Fibroblast of lung (primary cell): ENCODE results near the gene FBXL13. TPM values are rescaled to one million over a fixed set of nuclear protein-coding genes. Genes with fewer than 3 reads are reported as not detected.
"Not testable (repeated sequence)": the region's sequence is repeated elsewhere in the genome, so short reads cannot be mapped to it uniquely, and the experiment has no call there.

ENCODE experiments used
- DNase-seq, 2 donors: peaks; one replicate each; pipeline versions ENCODE4 v3.0.0 to v3.0.0-alpha.2; 2010; ENCODE audit warnings: low read depth in 2 of 2
- H2AFZ ChIP-seq: 2 replicates; pipeline ENCODE4 v1.5.1; 2012; ENCODE audit warnings: low read length, control low read depth, inconsistent platforms
- H3K27ac ChIP-seq: 2 replicates; pipeline ENCODE4 v1.5.1; 2011; ENCODE audit warnings: low read length, control low read depth; ENCODE audit not compliant: insufficient read depth
- H3K27me3 ChIP-seq: 2 replicates; pipeline ENCODE4 v1.5.1; 2011; ENCODE audit warnings: mild to moderate bottlenecking, low read length; ENCODE audit not compliant: control insufficient read depth, insufficient read depth
- H3K36me3 ChIP-seq: 2 replicates; pipeline ENCODE4 v1.5.1; 2011; ENCODE audit warnings: low read length; ENCODE audit not compliant: control insufficient read depth, insufficient read depth
- H3K4me1 ChIP-seq: 2 replicates; pipeline ENCODE4 v1.5.1; 2011; ENCODE audit warnings: low read length; ENCODE audit not compliant: control insufficient read depth, insufficient read depth; ENCODE audit errors: extremely low read depth
- H3K4me2 ChIP-seq: 2 replicates; pipeline ENCODE4 v1.5.1; 2011; ENCODE audit warnings: low read length, control low read depth; ENCODE audit not compliant: insufficient read depth; ENCODE audit errors: extremely low read depth
- H3K4me3 ChIP-seq, 4 experiments: fragments of 200-600 bp in 1 of 4; sonication (generic) in 1 of 4; replicated peaks in 1 of 4; 2 replicates each; pipeline ENCODE4 v1.5.1; 2011 to 2016; ENCODE audit warnings: low read length in 4 of 4, low read depth in 3 of 4, mild to moderate bottlenecking in 3 of 4, control low read depth in 2 of 4, inconsistent platforms in 1 of 4, mixed read lengths in 1 of 4; ENCODE audit not compliant: insufficient read depth in 1 of 4; ENCODE audit errors: control extremely low read depth in 1 of 4
- H3K79me2 ChIP-seq: 2 replicates; pipeline ENCODE4 v1.5.1; 2012; ENCODE audit warnings: mild to moderate bottlenecking, low read length, inconsistent platforms; ENCODE audit not compliant: control insufficient read depth, insufficient read depth
- H3K9ac ChIP-seq: 2 replicates; pipeline ENCODE4 v1.5.1; 2011; ENCODE audit warnings: mild to moderate bottlenecking, low read length, control low read depth; ENCODE audit not compliant: insufficient read depth
- H3K9me3 ChIP-seq: 2 replicates; pipeline ENCODE4 v1.5.1; 2012; ENCODE audit warnings: low read depth, low read length; ENCODE audit not compliant: control insufficient read depth, insufficient read depth
- H4K20me1 ChIP-seq: 2 replicates; pipeline ENCODE4 v1.5.1; 2011; ENCODE audit warnings: low read length; ENCODE audit not compliant: control insufficient read depth, insufficient read depth; ENCODE audit errors: extremely low read depth
- CTCF ChIP-seq, 2 donors: IDR thresholded peaks in 1 of 2; conservative IDR thresholded peaks in 1 of 2; 1 replicate in 1 of 2; 2 replicates in 1 of 2; pipeline ENCODE4 v1.5.1; 2011 to 2012; ENCODE audit warnings: low read length in 2 of 2, control low read depth in 1 of 2, inconsistent platforms in 1 of 2, low read depth in 1 of 2, mild to moderate bottlenecking in 1 of 2
- EZH2 ChIP-seq: IDR thresholded peaks from 2 replicates; pipeline ENCODE4 v1.5.1; 2012; ENCODE audit warnings: low read length, control low read depth, mild to moderate bottlenecking; ENCODE audit errors: missing control alignments
- polyA plus RNA-seq, 2 donors: library from polyadenylated mRNA; depleted of rRNA in 1 of 2; stranded (reverse) in 1 of 2; unstranded in 1 of 2; fragments of >200 nt; gene quantifications; 2 replicates each; pipeline ENCODE4 v1.2.1, GENCODE V29; 2011 to 2012; ENCODE audit warnings: missing spikeins in 1 of 2
- total RNA-seq: library from RNA; depleted of rRNA; stranded (reverse); fragments of >200 nt; gene quantifications from 2 replicates; pipeline ENCODE4 v1.2.1, GENCODE V29; 2014

The FBXL13 gene
- total and polyA plus RNA-seq, 2 donors (not counting 1 experiment from before 2014, with no cell fraction given): 0.41 to 0.66 TPM

DNA sequence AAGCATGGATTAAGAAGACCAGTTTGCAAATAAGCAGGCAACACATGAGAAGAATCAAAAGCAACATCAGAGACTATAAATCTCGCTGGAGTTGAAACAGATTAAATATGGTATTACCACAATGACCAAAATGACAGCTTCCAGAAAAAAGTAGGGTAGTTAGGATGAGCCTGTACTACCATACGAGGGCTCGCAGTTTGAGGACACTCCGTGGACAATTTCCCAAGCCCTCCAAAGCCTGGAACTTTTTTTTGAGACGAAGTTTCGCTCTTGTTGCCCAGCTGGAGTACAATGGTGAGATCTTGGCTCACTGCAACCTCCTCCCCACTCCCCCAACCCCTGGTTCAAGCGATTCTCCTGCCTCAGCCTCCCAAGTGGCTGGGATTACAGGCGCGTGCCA lies 160.8 kb downstream of the FBXL13 start:
- Histone ChIP-seq H3K4me1 (peaks cover 8% of the 10 kb centered on the region), H3K4me2 (peak overlapping the region; percentile 85), H3K9me3 (no peaks in the 10 kb centered on the region), H2AFZ (no peak overlapping the region), H3K27ac (peak overlapping the region; percentile 45), H3K9ac (no peak overlapping the region), H4K20me1 (no peaks in the 10 kb centered on the region), H3K4me3 (peak overlapping the region; percentile 35 to 90 (median 58)), H3K27me3 (no peaks in the 10 kb centered on the region), H3K36me3 (no peaks in the 10 kb centered on the region), H3K79me2 (no peaks in the 10 kb centered on the region)
- DNase-seq: peak; percentile 32 to 47
- TF ChIP-seq CTCF (conservative IDR thresholded peaks at IDR 0.05 in 1 of 2, IDR thresholded peaks at IDR 0.05 in 1 of 2; ENCODE audit: low read depth in 1 of 2, low read length in 2 of 2): no peak
- no peak for TF ChIP-seq EZH2

DNA sequence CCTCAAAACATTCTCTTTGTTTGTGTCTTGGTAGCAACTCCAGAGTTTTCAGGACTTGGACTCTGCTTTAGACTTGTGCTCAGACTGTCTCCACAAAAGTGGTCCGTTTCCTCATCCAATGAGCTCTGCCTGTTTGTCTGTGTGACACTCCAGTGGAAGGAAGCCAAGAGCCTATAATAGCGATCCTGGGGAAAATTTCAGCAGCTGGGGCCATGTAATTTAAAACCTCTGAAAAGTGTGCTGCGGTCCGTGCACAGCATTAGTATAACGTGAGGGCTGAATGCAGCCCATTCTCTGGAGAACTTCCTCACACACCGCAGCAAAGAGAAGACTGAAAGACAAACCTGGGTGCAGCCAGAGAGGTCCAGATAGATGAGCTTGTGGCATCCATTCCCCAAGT lies 161.9 kb downstream of the FBXL13 start, which contains the start of gene LRRC17:
LRRC17 (plus strand) TSS at position 259 of the 400 bp plus-strand sequence. CDS start 20,914 bp downstream, outside the sequence.
- peak; percentile 94 to 97 for DNase-seq
- Histone ChIP-seq H3K27me3 (no peaks in the 10 kb centered on the region), H2AFZ (peak within 1 kb of the TSS; percentile 35), H3K79me2 (no peaks in the 10 kb centered on the region), H3K9me3 (no peaks in the 10 kb centered on the region), H3K27ac (peak within 1 kb of the TSS; percentile 45), H3K4me2 (peak within 1 kb of the TSS; percentile 85), H3K4me3 (peak within 1 kb of the TSS; percentile 35 to 90 (median 58)), H3K9ac (no peak within 1 kb of the TSS), H4K20me1 (no peaks in the 10 kb centered on the region), H3K4me1 (peaks cover 8% of the 10 kb centered on the region), H3K36me3 (no peaks in the 10 kb centered on the region)
- no peak for TF ChIP-seq CTCF (conservative IDR thresholded peaks at IDR 0.05 in 1 of 2, IDR thresholded peaks at IDR 0.05 in 1 of 2; ENCODE audit: low read depth in 1 of 2, low read length in 2 of 2)
- TF ChIP-seq EZH2: no peak

DNA sequence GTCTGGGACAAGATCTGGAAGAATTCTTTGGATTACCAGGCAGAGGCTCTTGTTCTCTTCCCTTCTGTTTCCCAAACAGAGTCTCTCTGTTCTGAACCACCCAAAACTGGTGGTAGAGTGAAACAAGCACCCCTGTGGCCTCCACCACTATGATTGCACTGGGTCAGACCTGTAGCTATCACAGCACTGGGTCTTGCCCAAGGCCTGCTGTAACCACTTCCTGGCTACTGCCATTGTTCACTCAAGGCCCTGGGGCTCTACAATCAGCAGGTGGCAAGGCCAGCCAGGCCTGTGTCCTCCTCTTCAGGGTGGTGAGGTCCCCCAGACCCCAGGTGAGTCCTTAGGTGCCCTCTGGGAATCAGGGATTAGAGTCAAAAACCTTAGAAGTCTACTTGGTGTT lies 165.9 kb downstream of the FBXL13 start:
- H3K36me3 ChIP-seq: no peaks in the 10 kb centered on the region
- no peaks in the 10 kb centered on the region for H3K27me3 ChIP-seq
- H3K9me3 ChIP-seq: no peaks in the 10 kb centered on the region
- H2AFZ ChIP-seq: no peak overlapping the region
- no peak for DNase-seq
- no peaks in the 10 kb centered on the region for H3K4me1 ChIP-seq
- H3K4me3 ChIP-seq: no peak overlapping the region
- no peak for TF ChIP-seq CTCF (conservative IDR thresholded peaks at IDR 0.05 in 1 of 2, IDR thresholded peaks at IDR 0.05 in 1 of 2; ENCODE audit: low read depth in 1 of 2, low read length in 2 of 2)
- TF ChIP-seq EZH2: no peak
- no peaks in the 10 kb centered on the region for H4K20me1 ChIP-seq
- no peak overlapping the region for H3K4me2 ChIP-seq
- no peaks in the 10 kb centered on the region for H3K79me2 ChIP-seq
- no peak overlapping the region for H3K9ac ChIP-seq
- no peak overlapping the region for H3K27ac ChIP-seq

- not testable (repeated sequence) for H3K36me3 ChIP-seq, H3K9me3 ChIP-seq, H3K79me2 ChIP-seq, DNase-seq, H3K4me1 ChIP-seq, H3K27ac ChIP-seq, H2AFZ ChIP-seq, H4K20me1 ChIP-seq, H3K4me3 ChIP-seq, H3K27me3 ChIP-seq, H3K4me2 ChIP-seq, H3K9ac ChIP-seq
These were observed 171.0 kb downstream of the FBXL13 start for GRCh38 chr7:102903576-102903975.

- not testable (repeated sequence) for H3K36me3 ChIP-seq, H2AFZ ChIP-seq, H4K20me1 ChIP-seq, H3K27me3 ChIP-seq, H3K4me3 ChIP-seq, DNase-seq, H3K9me3 ChIP-seq, H3K27ac ChIP-seq, H3K4me2 ChIP-seq, H3K9ac ChIP-seq, H3K79me2 ChIP-seq, H3K4me1 ChIP-seq
These were observed 172.5 kb downstream of the FBXL13 start for GRCh38 chr7:102902052-102902451.
